Astrocyte (in vitro differentiated cells and primary cell): ENCODE measurements around the gene ABCC1. TPM values are rescaled to one million over a fixed set of nuclear protein-coding genes. Genes with fewer than 3 reads are reported as not detected.

ENCODE experiments used
- DNase-seq: peaks from one replicate; pipeline ENCODE4 v3.0.0-alpha.2; 2010; ENCODE audit warnings: low read depth
- FAIRE-seq: peaks from 2 replicates; lab custom pipeline; 2011; peaks lifted over from hg19 to GRCh38; lab: Jason Lieb, UNC
- H2AFZ ChIP-seq: 2 replicates; pipeline ENCODE4 v1.6.0; 2012; ENCODE audit warnings: low read depth, low read length, inconsistent platforms
- H3K27ac ChIP-seq: 2 replicates; pipeline ENCODE4 v1.5.1; 2011; ENCODE audit warnings: low read depth, low read length, inconsistent platforms
- H3K27me3 ChIP-seq: 2 replicates; pipeline ENCODE4 v1.6.0; 2011; ENCODE audit warnings: low read length, inconsistent platforms; ENCODE audit not compliant: insufficient read depth
- H3K36me3 ChIP-seq: 2 replicates; pipeline ENCODE4 v1.5.1; 2011; ENCODE audit warnings: low read length, inconsistent platforms; ENCODE audit not compliant: insufficient read depth
- H3K4me1 ChIP-seq: 2 replicates; pipeline ENCODE4 v1.5.1; 2011; ENCODE audit warnings: low read length, inconsistent platforms; ENCODE audit not compliant: insufficient read depth
- H3K4me2 ChIP-seq: 2 replicates; pipeline ENCODE4 v1.6.0; 2012; ENCODE audit warnings: low read length, inconsistent platforms
- H3K4me3 ChIP-seq: 2 replicates; pipeline ENCODE4 v1.5.1; 2011; ENCODE audit warnings: low read depth, mild to moderate bottlenecking, low read length, inconsistent platforms; ENCODE audit not compliant: insufficient read depth
- H3K79me2 ChIP-seq: 2 replicates; pipeline ENCODE4 v1.6.0; 2012; ENCODE audit warnings: mild to moderate bottlenecking, low read length, inconsistent platforms; ENCODE audit not compliant: insufficient read depth
- H3K9ac ChIP-seq: 2 replicates; pipeline ENCODE4 v1.6.0; 2012; ENCODE audit warnings: mild to moderate bottlenecking, low read length, inconsistent platforms
- H3K9me3 ChIP-seq: 2 replicates; pipeline ENCODE4 v1.5.1; 2012; ENCODE audit warnings: low read depth, mild to moderate bottlenecking, low read length, inconsistent platforms; ENCODE audit not compliant: insufficient read depth
- H4K20me1 ChIP-seq: 2 replicates; pipeline ENCODE4 v1.6.0; 2012; ENCODE audit warnings: low read length, inconsistent platforms; ENCODE audit not compliant: insufficient read depth
- H3K27ac Mint-ChIP-seq: one replicate; pipeline ENCODE4 v1.8.0; 2021; ENCODE audit warnings: mild to moderate bottlenecking, mixed read lengths; ENCODE audit not compliant: unreplicated experiment
- H3K27me3 Mint-ChIP-seq: one replicate; pipeline ENCODE4 v1.8.0; 2021; ENCODE audit warnings: low read depth, mixed read lengths; ENCODE audit not compliant: unreplicated experiment
- H3K36me3 Mint-ChIP-seq: one replicate; pipeline ENCODE4 v1.8.0; 2021; ENCODE audit warnings: low read depth, mixed read lengths; ENCODE audit not compliant: unreplicated experiment
- H3K4me1 Mint-ChIP-seq: one replicate; pipeline ENCODE4 v1.8.0; 2021; ENCODE audit warnings: low read depth, mixed read lengths; ENCODE audit not compliant: unreplicated experiment
- H3K4me3 Mint-ChIP-seq: one replicate; pipeline ENCODE4 v1.8.0; 2021; ENCODE audit warnings: mild to moderate bottlenecking, moderate library complexity, mixed read lengths; ENCODE audit not compliant: unreplicated experiment
- H3K9me3 Mint-ChIP-seq: one replicate; pipeline ENCODE4 v1.8.0; 2021; ENCODE audit warnings: mild to moderate bottlenecking, mixed read lengths; ENCODE audit not compliant: unreplicated experiment
- EZH2 ChIP-seq: IDR thresholded peaks from 2 replicates; pipeline ENCODE4 v1.6.1; 2012; ENCODE audit warnings: mild to moderate bottlenecking, low read length, inconsistent platforms; ENCODE audit not compliant: insufficient read depth
- total RNA-seq: library from RNA; stranded (reverse); gene quantifications from 2 replicates; pipeline ENCODE4 v1.2.1, GENCODE V29; 2021
- TF ChIP-seq, protein P1 (sequence below): IDR thresholded peaks from 2 replicates; pipeline ENCODE4 v1.5.1; 2011; ENCODE audit warnings: low read depth, mild to moderate bottlenecking, inconsistent platforms, low read length, moderate library complexity; ENCODE audit not compliant: insufficient read depth

ABCC1 gene
- total RNA-seq, 1 donor from 2014 or later: 42.1 TPM

DNA sequence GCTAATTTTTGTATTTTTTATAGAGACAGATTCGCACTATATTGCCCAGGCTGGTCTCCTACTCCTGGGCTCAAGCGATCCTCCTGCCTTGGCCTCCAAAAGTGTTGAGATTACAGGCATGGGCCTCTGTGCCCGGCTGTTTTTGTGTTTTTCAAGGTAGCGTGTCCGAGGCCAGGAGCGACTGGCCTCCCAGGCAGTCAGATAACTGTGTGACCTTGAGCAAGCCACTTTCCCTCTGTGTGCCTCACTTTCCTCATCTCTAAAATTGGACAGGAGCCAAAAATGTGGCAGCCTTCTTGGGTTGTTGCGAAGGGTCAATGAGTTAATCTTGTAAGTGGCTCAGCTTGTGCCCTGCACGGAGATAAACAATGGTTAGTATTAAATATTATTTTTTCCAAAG, 2.4 kb downstream of the ABCC1 start:
- Histone ChIP-seq H3K27me3 (no peaks in the 10 kb centered on the region), H3K4me2 (peak overlapping the region; percentile 91), H3K36me3 (no peaks in the 10 kb centered on the region), H3K27ac (no peak overlapping the region), H4K20me1 (peaks cover 63% of the 10 kb centered on the region), H3K79me2 (peaks cover 79% of the 10 kb centered on the region), H3K9ac (no peak overlapping the region), H2AFZ (no peak overlapping the region), H3K4me1 (peaks cover 17% of the 10 kb centered on the region), H3K4me3 (no peak overlapping the region), H3K9me3 (no peaks in the 10 kb centered on the region)
- Mint-ChIP-seq H3K4me3 (peak overlapping the region; percentile 79), H3K36me3 (no peaks in the 10 kb centered on the region), H3K27me3 (no peaks in the 10 kb centered on the region), H3K9me3 (peaks cover 1% of the 10 kb centered on the region), H3K4me1 (peaks cover 10% of the 10 kb centered on the region), H3K27ac (no peak overlapping the region)
- no peak for TF ChIP-seq EZH2
- TF ChIP-seq, protein P1, sequence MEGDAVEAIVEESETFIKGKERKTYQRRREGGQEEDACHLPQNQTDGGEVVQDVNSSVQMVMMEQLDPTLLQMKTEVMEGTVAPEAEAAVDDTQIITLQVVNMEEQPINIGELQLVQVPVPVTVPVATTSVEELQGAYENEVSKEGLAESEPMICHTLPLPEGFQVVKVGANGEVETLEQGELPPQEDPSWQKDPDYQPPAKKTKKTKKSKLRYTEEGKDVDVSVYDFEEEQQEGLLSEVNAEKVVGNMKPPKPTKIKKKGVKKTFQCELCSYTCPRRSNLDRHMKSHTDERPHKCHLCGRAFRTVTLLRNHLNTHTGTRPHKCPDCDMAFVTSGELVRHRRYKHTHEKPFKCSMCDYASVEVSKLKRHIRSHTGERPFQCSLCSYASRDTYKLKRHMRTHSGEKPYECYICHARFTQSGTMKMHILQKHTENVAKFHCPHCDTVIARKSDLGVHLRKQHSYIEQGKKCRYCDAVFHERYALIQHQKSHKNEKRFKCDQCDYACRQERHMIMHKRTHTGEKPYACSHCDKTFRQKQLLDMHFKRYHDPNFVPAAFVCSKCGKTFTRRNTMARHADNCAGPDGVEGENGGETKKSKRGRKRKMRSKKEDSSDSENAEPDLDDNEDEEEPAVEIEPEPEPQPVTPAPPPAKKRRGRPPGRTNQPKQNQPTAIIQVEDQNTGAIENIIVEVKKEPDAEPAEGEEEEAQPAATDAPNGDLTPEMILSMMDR: no peak
- DNase-seq (no peak), FAIRE-seq (no peak)

DNA sequence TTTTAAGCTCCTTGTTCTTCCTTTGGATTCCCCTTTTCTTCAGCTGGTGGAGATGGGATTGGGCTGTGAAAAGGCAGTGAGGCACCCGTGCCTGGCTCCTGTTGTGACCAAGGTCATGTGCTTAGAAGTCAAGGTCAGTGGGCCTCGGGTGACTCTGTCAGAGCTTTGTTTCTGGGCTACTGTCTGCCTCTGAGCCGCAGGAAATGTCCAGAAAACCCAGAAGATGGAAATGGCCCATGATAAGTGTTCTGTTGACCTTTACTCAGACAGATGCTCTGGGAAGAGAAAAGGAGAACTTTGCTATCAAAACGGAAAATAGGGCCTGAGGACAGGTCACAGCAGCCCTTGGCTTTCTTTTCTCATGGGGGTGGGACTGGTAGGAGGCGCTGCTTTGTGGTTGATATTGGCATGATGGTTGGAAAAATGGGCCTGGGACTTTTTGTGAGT, 2.9 kb downstream of the ABCC1 start:
- H3K79me2 ChIP-seq: peaks cover 84% of the 10 kb centered on the region
- FAIRE-seq: no peak
- peak overlapping the region; percentile 46 for H3K4me3 Mint-ChIP-seq

DNA sequence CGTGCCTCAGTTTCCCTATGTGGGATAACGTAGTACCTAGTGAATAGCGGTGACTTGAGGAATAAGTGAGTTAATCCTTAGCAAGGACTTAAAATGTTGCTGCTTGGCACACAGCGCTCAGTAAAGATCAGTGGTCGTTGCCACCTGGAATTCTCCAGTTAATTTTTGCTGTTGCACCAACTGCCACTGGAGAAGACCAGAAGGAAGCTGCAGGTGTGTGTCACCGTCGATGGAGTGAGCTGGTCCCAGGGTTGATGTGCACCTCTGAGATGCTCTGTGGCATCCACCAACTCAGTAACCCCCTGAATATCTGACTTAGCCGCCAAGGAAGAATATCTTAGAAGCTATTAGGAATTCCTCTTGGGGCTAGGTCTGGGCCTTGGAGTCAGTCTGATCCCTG, 4.1 kb downstream of the ABCC1 start:
- no peak for DNase-seq
- H4K20me1 ChIP-seq: peaks cover 76% of the 10 kb centered on the region
- no peak overlapping the region for H3K4me2 ChIP-seq

More for the DNA sequence above, 2.9 kb downstream of the ABCC1 start:
- no peak for TF ChIP-seq EZH2
- TF ChIP-seq, protein P1: no peak
- H3K27me3 Mint-ChIP-seq: no peaks in the 10 kb centered on the region
- peak; percentile 43 for DNase-seq
- no peaks in the 10 kb centered on the region for H3K36me3 ChIP-seq
- no peaks in the 10 kb centered on the region for H3K9me3 ChIP-seq
- H3K27ac Mint-ChIP-seq: no peak overlapping the region
- no peaks in the 10 kb centered on the region for H3K36me3 Mint-ChIP-seq
- H3K27me3 ChIP-seq: no peaks in the 10 kb centered on the region
- H3K27ac ChIP-seq: no peak overlapping the region
- peaks cover 1% of the 10 kb centered on the region for H3K9me3 Mint-ChIP-seq
- H3K4me2 ChIP-seq: peak overlapping the region; percentile 91
- H3K4me3 ChIP-seq: no peak overlapping the region
- H3K4me1 ChIP-seq: peaks cover 16% of the 10 kb centered on the region
- peaks cover 67% of the 10 kb centered on the region for H4K20me1 ChIP-seq
- H2AFZ ChIP-seq: no peak overlapping the region
- peaks cover 10% of the 10 kb centered on the region for H3K4me1 Mint-ChIP-seq
- H3K9ac ChIP-seq: no peak overlapping the region

More for the DNA sequence above, 4.1 kb downstream of the ABCC1 start:
- H3K4me1 ChIP-seq: peaks cover 16% of the 10 kb centered on the region
- H2AFZ ChIP-seq: no peak overlapping the region
- no peak overlapping the region for H3K4me3 ChIP-seq
- no peak overlapping the region for H3K9ac ChIP-seq
- Mint-ChIP-seq H3K27me3 (no peaks in the 10 kb centered on the region), H3K4me3 (no peak overlapping the region), H3K9me3 (peaks cover 1% of the 10 kb centered on the region), H3K36me3 (no peaks in the 10 kb centered on the region), H3K27ac (no peak overlapping the region), H3K4me1 (peaks cover 10% of the 10 kb centered on the region)
- no peaks in the 10 kb centered on the region for H3K27me3 ChIP-seq
- H3K79me2 ChIP-seq: peaks cover 96% of the 10 kb centered on the region
- no peaks in the 10 kb centered on the region for H3K9me3 ChIP-seq
- TF ChIP-seq EZH2: no peak
- TF ChIP-seq, protein P1: no peak
- H3K36me3 ChIP-seq: no peaks in the 10 kb centered on the region
- H3K27ac ChIP-seq: no peak overlapping the region
- FAIRE-seq: no peak
